Erythroblast (primary cell): ENCODE measurements around the gene WDR1.

ENCODE experiments used
- GATA1 ChIP-seq: IDR thresholded peaks from 2 replicates; pipeline ENCODE4 v1.6.1; 2011; ENCODE audit warnings: low read depth, mild to moderate bottlenecking, control low read depth, low read length, moderate library complexity
- POLR2A ChIP-seq: IDR thresholded peaks from 2 replicates; pipeline ENCODE4 v1.6.1; 2011; ENCODE audit warnings: mild to moderate bottlenecking, low read length

- TF ChIP-seq POLR2A (no peak), GATA1 (no peak)
Observed at GRCh38 chr4:10098780-10099160, 17.8 kb downstream of the WDR1 start.
